A549 (cell line): ENCODE data around the gene CHID1.

Experiments used
- BHLHE40 ChIP-seq: IDR thresholded peaks from 2 replicates; pipeline ENCODE4 v1.6.1; 2012; ENCODE audit warnings: low read depth, low read length, inconsistent platforms
- CTCF ChIP-seq: fragments of >200 bp; sonication (Bioruptor Twin); formaldehyde crosslinking; IDR thresholded peaks from 3 replicates; pipeline ENCODE4 v1.5.1; 2016
- HDAC2 ChIP-seq: fragments of 200-600 bp; sonication (generic); IDR thresholded peaks from 2 replicates; pipeline ENCODE4 v1.6.1; 2016
- KDM1A ChIP-seq: fragments of 200-600 bp; sonication (generic); IDR thresholded peaks from 2 replicates; pipeline ENCODE4 v1.6.1; 2016; ENCODE audit warnings: low read depth, mild to moderate bottlenecking
- KDM5A ChIP-seq: fragments of 200-600 bp; sonication (generic); IDR thresholded peaks from 2 replicates; pipeline ENCODE4 v1.6.1; 2016; ENCODE audit warnings: antibody characterized with exemption, mild to moderate bottlenecking
- MAX ChIP-seq: IDR thresholded peaks from 2 replicates; pipeline ENCODE4 v1.6.1; 2012
- MAZ ChIP-seq: fragments of 150-350 bp; IDR thresholded peaks from 2 replicates; pipeline ENCODE4 v1.6.1; 2014; ENCODE audit warnings: antibody characterized with exemption, low read depth, low read length, borderline replicate concordance
- POLR2A ChIP-seq: IDR thresholded peaks from 2 replicates; pipeline ENCODE4 v1.6.1; 2012; ENCODE audit warnings: mild to moderate bottlenecking, low read length
- POLR2AphosphoS2 ChIP-seq: conservative IDR thresholded peaks from 2 replicates; pipeline ENCODE4 v1.6.1; 2012; ENCODE audit warnings: low read length, improper control_type of control experiment, inconsistent platforms
- REST ChIP-seq: fragments of 200-600 bp; sonication (generic); IDR thresholded peaks from 2 replicates; pipeline ENCODE4 v1.6.1; 2016; ENCODE audit warnings: antibody characterized with exemption, mild to moderate bottlenecking, moderate library complexity
- RFX5 ChIP-seq: fragments of 450-650 bp; IDR thresholded peaks from 2 replicates; pipeline ENCODE4 v1.7.1; 2014; ENCODE audit warnings: antibody characterized with exemption, mild to moderate bottlenecking, moderate library complexity
- TFCP2L1 ChIP-seq: fragments of 250-450 bp; sonication (Bioruptor Pico); IDR thresholded peaks from 2 replicates; pipeline ENCODE4 v1.5.0; 2021; ENCODE audit warnings: mild to moderate bottlenecking

- TF ChIP-seq MAZ (no peak), CTCF (no peak), POLR2A (no peak), HDAC2 (no peak), REST (no peak), KDM5A (no peak), MAX (no peak), KDM1A (no peak), TFCP2L1 (CRISPR knock-in tag) (no peak), BHLHE40 (no peak), POLR2AphosphoS2 (no peak), RFX5 (no peak)
Observed at GRCh38 chr11:913043-913442, 2.4 kb upstream of the CHID1 start.
